ENCODE results near the gene TMEM203. TPM values are rescaled to one million over a fixed set of nuclear protein-coding genes. Genes with fewer than 3 reads are reported as not detected.

TMEM203 gene
- total RNA-seq, 1 experiment from 2014 or later = 51.5 TPM

Small RNAs within 50 kb of the gene (small RNA-seq; reads per million reads assigned to genes)
- not detected for gene MIR3621

Other genes with a start within 250 kb of the TMEM203 start
- not detected in 2 replicates for gene PTGDS, start 228.1 kb downstream of the TMEM203 start, total RNA-seq (2014; rRNA removed; shearing (Covaris generic))
- not detected in 2 replicates for gene LCNL1, start 222.7 kb downstream of the TMEM203 start, total RNA-seq (2014; rRNA removed; shearing (Covaris generic))
- 169 and 179 TPM in 2 replicates for gene PAXX, start 213.2 kb downstream of the TMEM203 start, total RNA-seq (2014; rRNA removed; shearing (Covaris generic))
- gene CLIC3, start 209.1 kb downstream of the TMEM203 start, total RNA-seq (2014; rRNA removed; shearing (Covaris generic)) = 17.0 and 24.1 TPM in 2 replicates
- 92.6 and 99.9 TPM in 2 replicates for gene ABCA2, start 177.4 kb downstream of the TMEM203 start, total RNA-seq (2014; rRNA removed; shearing (Covaris generic))
- 0.36 and 0.42 TPM in 2 replicates for gene FUT7, start 173.6 kb downstream of the TMEM203 start, total RNA-seq (2014; rRNA removed; shearing (Covaris generic))
- gene NPDC1, start 159.5 kb downstream of the TMEM203 start, total RNA-seq (2014; rRNA removed; shearing (Covaris generic)) = 59.9 and 84.3 TPM in 2 replicates
- gene ENTPD2, start 151.6 kb downstream of the TMEM203 start, total RNA-seq (2014; rRNA removed; shearing (Covaris generic)) = 2.5 and 2.7 TPM in 2 replicates
- 217 and 239 TPM in 2 replicates for gene SAPCD2, start 135.1 kb downstream of the TMEM203 start, total RNA-seq (2014; rRNA removed; shearing (Covaris generic))
- 3.7 and 5.3 TPM in 2 replicates for gene UAP1L1, start 128.1 kb downstream of the TMEM203 start, total RNA-seq (2014; rRNA removed; shearing (Covaris generic))
- gene MAN1B1, start 118.7 kb downstream of the TMEM203 start, total RNA-seq (2014; rRNA removed; shearing (Covaris generic)) = 82.2 and 104 TPM in 2 replicates
- 290 and 324 TPM in 2 replicates for gene DPP7, start 90.9 kb downstream of the TMEM203 start, total RNA-seq (2014; rRNA removed; shearing (Covaris generic))
- 0.39 and 3.0 TPM in 2 replicates for gene GRIN1, start 66.5 kb downstream of the TMEM203 start, total RNA-seq (2014; rRNA removed; shearing (Covaris generic))
- 0.43 and 0.44 TPM in 2 replicates for gene LRRC26, start 35.6 kb downstream of the TMEM203 start, total RNA-seq (2014; rRNA removed; shearing (Covaris generic))
- gene TMEM210, start 33.6 kb downstream of the TMEM203 start, total RNA-seq (2014; rRNA removed; shearing (Covaris generic)) = not detected in 2 replicates
- gene ANAPC2, start 17.1 kb downstream of the TMEM203 start, total RNA-seq (2014; rRNA removed; shearing (Covaris generic)) = 60.6 and 64.0 TPM in 2 replicates
- 184 and 208 TPM in 2 replicates for gene SSNA1, start 17.0 kb downstream of the TMEM203 start, total RNA-seq (2014; rRNA removed; shearing (Covaris generic))
- 63.1 and 66.3 TPM in 2 replicates for gene TPRN, start 4.9 kb downstream of the TMEM203 start, total RNA-seq (2014; rRNA removed; shearing (Covaris generic))
- gene NDOR1, start 52 bp upstream of the TMEM203 start, total RNA-seq (2014; rRNA removed; shearing (Covaris generic)) = 19.0 and 23.9 TPM in 2 replicates
- 0.55 and 1.7 TPM in 2 replicates for gene RNF208, start 16.6 kb upstream of the TMEM203 start, total RNA-seq (2014; rRNA removed; shearing (Covaris generic))
- gene CYSRT1, start 19.5 kb upstream of the TMEM203 start, total RNA-seq (2014; rRNA removed; shearing (Covaris generic)) = 1.6 and 2.4 TPM in 2 replicates
- 0.38 TPM in 1 of 2 replicates, not detected in the other for gene RNF224, start 21.9 kb upstream of the TMEM203 start, total RNA-seq (2014; rRNA removed; shearing (Covaris generic))
- gene SLC34A3, start 25.3 kb upstream of the TMEM203 start, total RNA-seq (2014; rRNA removed; shearing (Covaris generic)) = 0.15 TPM in 1 of 2 replicates, not detected in the other
- gene TUBB4B, start 35.6 kb upstream of the TMEM203 start, total RNA-seq (2014; rRNA removed; shearing (Covaris generic)) = 607 and 627 TPM in 2 replicates
- gene STPG3, start 45.6 kb upstream of the TMEM203 start, total RNA-seq (2014; rRNA removed; shearing (Covaris generic)) = not detected in 2 replicates
- 111 and 115 TPM in 2 replicates for gene NELFB, start 49.7 kb upstream of the TMEM203 start, total RNA-seq (2014; rRNA removed; shearing (Covaris generic))
- 210 and 226 TPM in 2 replicates for gene TOR4A, start 72.1 kb upstream of the TMEM203 start, total RNA-seq (2014; rRNA removed; shearing (Covaris generic))
- gene NRARP, start 96.6 kb upstream of the TMEM203 start, total RNA-seq (2014; rRNA removed; shearing (Covaris generic)) = 107 and 116 TPM in 2 replicates
- 7.6 and 14.1 TPM in 2 replicates for gene EXD3, start 217.5 kb upstream of the TMEM203 start, total RNA-seq (2014; rRNA removed; shearing (Covaris generic))
- gene NOXA1, start 217.7 kb upstream of the TMEM203 start, total RNA-seq (2014; rRNA removed; shearing (Covaris generic)) = 1.5 and 3.7 TPM in 2 replicates
- gene ENTPD8, start 235.7 kb upstream of the TMEM203 start, total RNA-seq (2014; rRNA removed; shearing (Covaris generic)) = 0.76 and 1.3 TPM in 2 replicates

Measured in HT-29 (cell line).